H9 (cell line): Measurements from ENCODE around the gene C16orf92. TPM values are rescaled to one million over a fixed set of nuclear protein-coding genes. Genes with fewer than 3 reads are reported as not detected.

Source experiments
- DNase-seq: peaks from one replicate; pipeline ENCODE4 v3.0.0-alpha.2; 2017
- H2AFZ ChIP-seq: one replicate; pipeline ENCODE4 v1.6.1; 2013; ENCODE audit warnings: mild to moderate bottlenecking, low read length, control low read depth, moderate library complexity
- H2AK5ac ChIP-seq: 2 replicates; pipeline ENCODE4 v1.6.1; 2013; ENCODE audit warnings: low read length, control low read depth, mixed read lengths; ENCODE audit not compliant: insufficient read length
- H2BK120ac ChIP-seq: one replicate; pipeline ENCODE4 v1.6.1; 2013; ENCODE audit warnings: low read depth, mild to moderate bottlenecking, low read length, control low read depth, inconsistent platforms; ENCODE audit not compliant: poor library complexity, severe bottlenecking
- H2BK12ac ChIP-seq: 2 replicates; pipeline ENCODE4 v1.6.1; 2013; ENCODE audit warnings: low read length, control low read depth, mixed read lengths, low read depth; ENCODE audit not compliant: insufficient read length
- H2BK15ac ChIP-seq: 2 replicates; pipeline ENCODE4 v1.6.1; 2013; ENCODE audit warnings: low read depth, low read length, control low read depth
- H2BK20ac ChIP-seq: one replicate; pipeline ENCODE4 v1.6.1; 2013; ENCODE audit warnings: low read depth, mild to moderate bottlenecking, low read length, control low read depth, inconsistent platforms; ENCODE audit not compliant: poor library complexity, severe bottlenecking
- H2BK5ac ChIP-seq: 2 replicates; pipeline ENCODE4 v1.6.1; 2013; ENCODE audit warnings: low read length, control low read depth, mixed read lengths; ENCODE audit not compliant: insufficient read length
- H3K14ac ChIP-seq: 2 replicates; pipeline ENCODE4 v1.6.1; 2013; ENCODE audit warnings: low read length, control low read depth; ENCODE audit not compliant: insufficient read depth
- H3K18ac ChIP-seq: 2 replicates; pipeline ENCODE4 v1.6.1; 2013; ENCODE audit warnings: low read depth, mild to moderate bottlenecking, mixed read lengths, low read length, control low read depth; ENCODE audit not compliant: insufficient read length
- H3K23ac ChIP-seq: 2 replicates; pipeline ENCODE4 v1.6.1; 2013; ENCODE audit warnings: low read length, control low read depth, mixed read lengths, low read depth; ENCODE audit not compliant: insufficient read length
- H3K23me2 ChIP-seq: 2 replicates; pipeline ENCODE4 v1.6.1; 2013; ENCODE audit warnings: low read depth, mild to moderate bottlenecking, mixed read lengths, low read length, control low read depth; ENCODE audit not compliant: insufficient read length, poor library complexity, severe bottlenecking
- H3K27ac ChIP-seq: 2 replicates; pipeline ENCODE4 v1.5.1; 2013; ENCODE audit warnings: low read length, control low read depth, mixed read lengths, low read depth; ENCODE audit not compliant: insufficient read length
- H3K27me3 ChIP-seq: 2 replicates; pipeline ENCODE4 v1.6.1; 2013; ENCODE audit warnings: low read length, control low read depth, inconsistent platforms; ENCODE audit not compliant: insufficient read depth
- H3K4ac ChIP-seq: 2 replicates; pipeline ENCODE4 v1.6.1; 2013; ENCODE audit warnings: low read depth, mild to moderate bottlenecking, control low read depth, inconsistent platforms, low read length, moderate library complexity
- H3K4me1 ChIP-seq: 2 replicates; pipeline ENCODE4 v1.6.1; 2013; ENCODE audit warnings: low read length, control low read depth, inconsistent platforms; ENCODE audit not compliant: insufficient read depth
- H3K4me2 ChIP-seq: 2 replicates; pipeline ENCODE4 v1.6.1; 2013; ENCODE audit warnings: low read length, control low read depth, mixed read lengths; ENCODE audit not compliant: insufficient read length, insufficient read depth
- H3K56ac ChIP-seq: 2 replicates; pipeline ENCODE4 v1.6.1; 2013; ENCODE audit warnings: low read depth, mild to moderate bottlenecking, mixed read lengths, low read length, control low read depth; ENCODE audit not compliant: insufficient read length
- H3K79me1 ChIP-seq: 2 replicates; pipeline ENCODE4 v1.6.1; 2013; ENCODE audit warnings: low read depth, mild to moderate bottlenecking, moderate library complexity, low read length, control low read depth, inconsistent platforms; ENCODE audit not compliant: insufficient read depth, poor library complexity, severe bottlenecking
- H3K79me2 ChIP-seq: 2 replicates; pipeline ENCODE4 v1.6.1; 2013; ENCODE audit warnings: low read length, control low read depth, inconsistent platforms; ENCODE audit not compliant: insufficient read depth
- H3K9ac ChIP-seq: 2 replicates; pipeline ENCODE4 v1.6.1; 2013; ENCODE audit warnings: low read length, control low read depth, mixed read lengths; ENCODE audit not compliant: insufficient read length; ENCODE audit errors: extremely low read depth
- H3K9me3 ChIP-seq: one replicate; pipeline ENCODE4 v1.6.1; 2013; ENCODE audit warnings: low read depth, low read length, inconsistent platforms; ENCODE audit not compliant: control insufficient read depth
- H3T11ph ChIP-seq: one replicate; pipeline ENCODE4 v1.6.1; 2013; ENCODE audit warnings: mild to moderate bottlenecking, low read length, control low read depth, inconsistent platforms
- H4K20me1 ChIP-seq: one replicate; pipeline ENCODE4 v1.6.1; 2013; ENCODE audit not compliant: control insufficient read depth, insufficient read length, insufficient read depth
- H4K5ac ChIP-seq: 2 replicates; pipeline ENCODE4 v1.6.1; 2013; ENCODE audit warnings: low read depth, mild to moderate bottlenecking, mixed read lengths, low read length, control low read depth; ENCODE audit not compliant: insufficient read length
- H4K8ac ChIP-seq: replicated peaks from 2 replicates; pipeline ENCODE4 v1.6.1; 2013; ENCODE audit warnings: low read length, control low read depth, mixed read lengths, low read depth; ENCODE audit not compliant: insufficient read length
- H4K91ac ChIP-seq: 2 replicates; pipeline ENCODE4 v1.6.1; 2013; ENCODE audit warnings: low read depth, mild to moderate bottlenecking, moderate library complexity, mixed read lengths, low read length, control low read depth; ENCODE audit not compliant: insufficient read length
- H3K27ac Mint-ChIP-seq, 3 experiments: 2 replicates in 2 of 3; 3 replicates in 1 of 3; pipeline ENCODE4 v1.8.0; 2020 to 2021; ENCODE audit warnings: mixed read lengths in 3 of 3, mild to moderate bottlenecking in 1 of 3, moderate library complexity in 1 of 3
- H3K27me3 Mint-ChIP-seq: 2 replicates; pipeline ENCODE4 v1.8.0; 2021; ENCODE audit warnings: low read depth, mild to moderate bottlenecking, moderate library complexity, mixed read lengths
- H3K36me3 Mint-ChIP-seq, 3 experiments: 2 replicates in 2 of 3; 3 replicates in 1 of 3; pipeline ENCODE4 v1.8.0; 2020 to 2021; ENCODE audit warnings: low read depth in 3 of 3, mixed read lengths in 3 of 3; ENCODE audit not compliant: insufficient read depth in 1 of 3
- H3K4me1 Mint-ChIP-seq, 2 experiments: 2 replicates each; pipeline ENCODE4 v1.8.0; 2020; ENCODE audit warnings: mixed read lengths in 2 of 2
- H3K4me3 Mint-ChIP-seq, 2 experiments: 2 replicates in 1 of 2; 3 replicates in 1 of 2; pipeline ENCODE4 v1.8.0; 2020 to 2021; ENCODE audit warnings: mild to moderate bottlenecking in 2 of 2, mixed read lengths in 2 of 2, moderate library complexity in 1 of 2
- H3K9me3 Mint-ChIP-seq, 2 experiments: 2 replicates in 1 of 2; 3 replicates in 1 of 2; pipeline ENCODE4 v1.8.0; 2020; ENCODE audit warnings: mild to moderate bottlenecking in 2 of 2, mixed read lengths in 2 of 2, moderate library complexity in 1 of 2
- WGBS: extraction: QIAGEN DNeasy Blood & Tissue Kit; methylation state at CpG from one replicate; pipeline ENCODE4 v1.1.7; 2013; ENCODE audit warnings: missing lambda C conversion rate, low lambda C conversion rate, mixed read lengths; ENCODE audit not compliant: insufficient read length; ENCODE audit errors: extremely low coverage; 5-methylcytosine and 5-hydroxymethylcytosine counted together
- total RNA-seq: library from RNA; stranded (reverse); gene quantifications from 2 replicates; pipeline ENCODE4 v1.2.1, GENCODE V29; 2021
- TF ChIP-seq, protein P1 (sequence below): fragments of 200-600 bp; sonication (generic); conservative IDR thresholded peaks from 3 replicates; pipeline ENCODE4 v1.8.0; 2021; ENCODE audit warnings: antibody characterized with exemption, mild to moderate bottlenecking

The C16orf92 gene
- total RNA-seq, 1 experiment from 2014 or later, result not detected

DNA sequence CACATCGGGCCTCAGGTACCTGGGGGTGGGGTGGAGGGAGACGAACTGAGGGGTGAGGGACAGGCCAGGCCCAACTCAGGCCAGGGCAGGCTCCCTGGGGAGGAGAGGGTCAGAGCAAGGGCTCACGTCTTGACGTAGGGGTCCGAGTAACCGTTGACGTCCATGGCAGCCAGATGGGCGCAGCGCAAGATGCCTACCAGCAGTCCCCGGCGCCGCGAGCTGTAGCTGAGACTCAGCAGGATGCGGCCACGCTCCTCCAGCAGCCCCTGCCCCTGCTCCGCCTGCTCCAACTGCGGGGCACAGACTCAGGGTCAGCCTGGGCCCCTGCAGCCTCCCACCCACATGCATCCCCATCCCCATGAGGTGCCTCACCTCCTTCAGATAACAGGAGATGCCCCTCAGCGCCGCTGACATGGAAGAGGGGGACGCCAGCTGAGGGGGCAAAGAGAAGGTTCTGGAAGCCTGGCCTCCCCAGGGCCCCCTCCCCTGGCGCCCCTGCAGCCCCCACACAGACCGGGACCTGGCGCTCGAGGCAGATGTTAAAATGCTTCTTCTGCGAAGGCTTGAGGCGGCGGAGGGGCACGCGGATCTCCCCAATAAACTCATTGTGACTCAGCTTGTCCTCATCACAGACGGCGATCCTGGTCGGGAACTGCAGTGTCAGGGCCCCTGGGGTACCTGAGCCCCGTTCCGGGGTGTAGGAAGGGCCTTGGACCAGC is 16.2 kb upstream of the C16orf92 start:
- Histone ChIP-seq H3K14ac (no peak overlapping the region), H3K27me3 (no peaks in the 10 kb centered on the region), H3K79me1 (no peaks in the 10 kb centered on the region), H2BK15ac (no peak overlapping the region), H3T11ph (no peak overlapping the region), H3K27ac (no peak overlapping the region), H2AK5ac (no peak overlapping the region), H2BK12ac (no peak overlapping the region), H2BK20ac (no peak overlapping the region), H3K56ac (no peak overlapping the region), H2AFZ (no peak overlapping the region), H3K18ac (no peak overlapping the region), H4K5ac (no peak overlapping the region), H3K23me2 (peaks cover 11% of the 10 kb centered on the region), H3K9ac (no peak overlapping the region), H3K9me3 (no peaks in the 10 kb centered on the region), H3K4me2 (no peak overlapping the region), H3K23ac (no peak overlapping the region), H3K4me1 (no peaks in the 10 kb centered on the region; the same call in 1 of the 2 replicates), H2BK120ac (no peak overlapping the region), H4K91ac (no peak overlapping the region), H2BK5ac (no peak overlapping the region), H4K20me1 (no peaks in the 10 kb centered on the region), H4K8ac (no peak overlapping the region), H3K4ac (no peak overlapping the region), H3K79me2 (no peaks in the 10 kb centered on the region)
- H3K4me3 Mint-ChIP-seq, result no peak overlapping the region; a peak in 1 of 5 replicates
- no CpG with 5 or more reads among the region's 34 CpGs for WGBS
- no peak for DNase-seq
- peaks cover 3 to 17% of the 10 kb centered on the region in 2 experiments for H3K4me1 Mint-ChIP-seq
- H3K27ac Mint-ChIP-seq, result peak overlapping the region; percentile 37 to 77 (median 62); a peak in 5 of 7 replicates
- H3K36me3 Mint-ChIP-seq, result peaks cover 13 to 28% (median 22%) of the 10 kb centered on the region in 3 experiments
- peaks cover 27% of the 10 kb centered on the region for H3K27me3 Mint-ChIP-seq
- no peaks in the 10 kb centered on the region for H3K9me3 Mint-ChIP-seq
- TF ChIP-seq, protein P1, sequence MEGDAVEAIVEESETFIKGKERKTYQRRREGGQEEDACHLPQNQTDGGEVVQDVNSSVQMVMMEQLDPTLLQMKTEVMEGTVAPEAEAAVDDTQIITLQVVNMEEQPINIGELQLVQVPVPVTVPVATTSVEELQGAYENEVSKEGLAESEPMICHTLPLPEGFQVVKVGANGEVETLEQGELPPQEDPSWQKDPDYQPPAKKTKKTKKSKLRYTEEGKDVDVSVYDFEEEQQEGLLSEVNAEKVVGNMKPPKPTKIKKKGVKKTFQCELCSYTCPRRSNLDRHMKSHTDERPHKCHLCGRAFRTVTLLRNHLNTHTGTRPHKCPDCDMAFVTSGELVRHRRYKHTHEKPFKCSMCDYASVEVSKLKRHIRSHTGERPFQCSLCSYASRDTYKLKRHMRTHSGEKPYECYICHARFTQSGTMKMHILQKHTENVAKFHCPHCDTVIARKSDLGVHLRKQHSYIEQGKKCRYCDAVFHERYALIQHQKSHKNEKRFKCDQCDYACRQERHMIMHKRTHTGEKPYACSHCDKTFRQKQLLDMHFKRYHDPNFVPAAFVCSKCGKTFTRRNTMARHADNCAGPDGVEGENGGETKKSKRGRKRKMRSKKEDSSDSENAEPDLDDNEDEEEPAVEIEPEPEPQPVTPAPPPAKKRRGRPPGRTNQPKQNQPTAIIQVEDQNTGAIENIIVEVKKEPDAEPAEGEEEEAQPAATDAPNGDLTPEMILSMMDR, result no peak
